NT2/D1 (cell line): ENCODE results near the gene LST1.

Source experiments
- DNase-seq: peaks from one replicate; pipeline ENCODE4 v3.0.0-alpha.2; 2011; ENCODE audit warnings: low read depth, low spot score
- H3K27me3 ChIP-seq: 2 replicates; pipeline ENCODE4 v1.6.0; 2011; ENCODE audit warnings: mild to moderate bottlenecking; ENCODE audit not compliant: insufficient read length, insufficient read depth
- H3K36me3 ChIP-seq: 2 replicates; pipeline ENCODE4 v1.6.1; 2011; ENCODE audit warnings: mild to moderate bottlenecking, low read length, mixed read lengths; ENCODE audit not compliant: insufficient read depth, insufficient read length
- H3K4me1 ChIP-seq: 2 replicates; pipeline ENCODE4 v1.5.1; 2011; ENCODE audit not compliant: insufficient read depth, insufficient read length
- H3K4me3 ChIP-seq: 2 replicates; pipeline ENCODE4 v1.5.1; 2011; ENCODE audit warnings: low read depth; ENCODE audit not compliant: insufficient read length
- H3K9ac ChIP-seq: 2 replicates; pipeline ENCODE4 v1.6.0; 2011; ENCODE audit warnings: low read depth; ENCODE audit not compliant: insufficient read length
- H3K9me3 ChIP-seq: 2 replicates; pipeline ENCODE4 v1.5.1; 2011; ENCODE audit warnings: mild to moderate bottlenecking, low read length; ENCODE audit not compliant: insufficient read depth
- SUZ12 ChIP-seq: IDR thresholded peaks from 2 replicates; pipeline ENCODE4 v1.6.1; 2011; ENCODE audit not compliant: insufficient read length, insufficient read depth; ENCODE audit errors: extremely low read depth
- YY1 ChIP-seq: IDR thresholded peaks from 2 replicates; pipeline ENCODE4 v1.6.1; 2011; ENCODE audit not compliant: insufficient read length, insufficient read depth
- ZNF274 ChIP-seq: IDR thresholded peaks from 2 replicates; pipeline ENCODE4 v1.6.1; 2011; ENCODE audit warnings: mild to moderate bottlenecking, low read depth, low read length

The LST1 gene

GRCh38 chr6:31620586-31621319, 34.7 kb downstream of the LST1 start, which contains the start of gene PRRC2A:
Gene PRRC2A, plus strand, starts transcription at chr6:31620715. Its CDS starts 2,075 bp downstream, at chr6:31622790.
- peaks cover 44% of the 10 kb centered on the region for H3K36me3 ChIP-seq
- H3K27me3 ChIP-seq: no peaks in the 10 kb centered on the region
- H3K9me3 ChIP-seq: no peaks in the 10 kb centered on the region
- TF ChIP-seq ZNF274: no peak
- peak; percentile 73 for TF ChIP-seq YY1
- peak within 1 kb of the TSS; percentile 89 for H3K4me3 ChIP-seq
- DNase-seq: peak; percentile 33
- H3K9ac ChIP-seq: peak within 1 kb of the TSS; percentile 96
- H3K4me1 ChIP-seq: peaks cover 6% of the 10 kb centered on the region

- TF ChIP-seq SUZ12 (no peak), YY1 (no peak), ZNF274 (no peak)
- Histone ChIP-seq H3K4me3 (peak overlapping the region; percentile 89), H3K9ac (peak overlapping the region; percentile 96), H3K27me3 (no peaks in the 10 kb centered on the region), H3K4me1 (peaks cover 6% of the 10 kb centered on the region), H3K36me3 (peaks cover 51% of the 10 kb centered on the region), H3K9me3 (no peaks in the 10 kb centered on the region)
- no peak for DNase-seq
Measured at GRCh38 chr6:31621320-31621939, 35.4 kb downstream of the LST1 start.

GRCh38 chr6:31621991-31622390, 35.9 kb downstream of the LST1 start:
- no peak for DNase-seq
- Histone ChIP-seq H3K9me3 (no peaks in the 10 kb centered on the region), H3K4me1 (peaks cover 6% of the 10 kb centered on the region), H3K36me3 (peaks cover 56% of the 10 kb centered on the region), H3K4me3 (peak overlapping the region; percentile 89), H3K9ac (peak overlapping the region; percentile 96), H3K27me3 (no peaks in the 10 kb centered on the region)
- TF ChIP-seq YY1: no peak
- TF ChIP-seq SUZ12: no peak
- no peak for TF ChIP-seq ZNF274

GRCh38 chr6:31622684-31623091, 36.6 kb downstream of the LST1 start:
- Histone ChIP-seq H3K36me3 (peaks cover 63% of the 10 kb centered on the region), H3K27me3 (no peaks in the 10 kb centered on the region), H3K9me3 (no peaks in the 10 kb centered on the region), H3K4me1 (peaks cover 6% of the 10 kb centered on the region), H3K9ac (no peak overlapping the region), H3K4me3 (peak overlapping the region; percentile 89)
- no peak for DNase-seq
- no peak for TF ChIP-seq YY1
- TF ChIP-seq SUZ12: no peak
- no peak for TF ChIP-seq ZNF274

- H3K9me3 ChIP-seq: no peaks in the 10 kb centered on the region
- DNase-seq: no peak
- no peaks in the 10 kb centered on the region for H3K27me3 ChIP-seq
- H3K4me3 ChIP-seq: no peak overlapping the region
- TF ChIP-seq SUZ12 (no peak), YY1 (no peak), ZNF274 (no peak)
- H3K36me3 ChIP-seq: peaks cover 77% of the 10 kb centered on the region
- peaks cover 6% of the 10 kb centered on the region for H3K4me1 ChIP-seq
- no peak overlapping the region for H3K9ac ChIP-seq
Measured at GRCh38 chr6:31624070-31624469, 38.0 kb downstream of the LST1 start.

- Histone ChIP-seq H3K4me3 (no peak overlapping the region), H3K9me3 (no peaks in the 10 kb centered on the region), H3K9ac (no peak overlapping the region), H3K27me3 (no peaks in the 10 kb centered on the region), H3K36me3 (peaks cover 98% of the 10 kb centered on the region), H3K4me1 (peaks cover 6% of the 10 kb centered on the region)
- TF ChIP-seq SUZ12: no peak
- TF ChIP-seq ZNF274: no peak
- no peak for TF ChIP-seq YY1
- DNase-seq: no peak
Measured at GRCh38 chr6:31626952-31627351, 40.9 kb downstream of the LST1 start.

GRCh38 chr6:31627690-31628287, 41.7 kb downstream of the LST1 start:
- DNase-seq: no peak
- Histone ChIP-seq H3K27me3 (no peaks in the 10 kb centered on the region), H3K4me3 (no peak overlapping the region), H3K9ac (no peak overlapping the region), H3K4me1 (peaks cover 6% of the 10 kb centered on the region), H3K9me3 (no peaks in the 10 kb centered on the region), H3K36me3 (peaks cover 99% of the 10 kb centered on the region)
- TF ChIP-seq ZNF274: no peak
- TF ChIP-seq SUZ12: no peak
- no peak for TF ChIP-seq YY1
